Lower lobe of right lung (tissue), 2 donors: ENCODE data around the gene SLC38A11. TPM values are rescaled to one million over a fixed set of nuclear protein-coding genes. Genes with fewer than 3 reads are reported as not detected.

Experiments
- ATAC-seq, 2 donors: fragments of 200-7000 bp; cut with Tn5 transposase; one replicate each; pipeline ENCODE4 v1.9.1; 2020 to 2022; ENCODE audit warnings: mild to moderate bottlenecking in 2 of 2, moderate library complexity in 2 of 2
- DNase-seq: peaks from one replicate; pipeline ENCODE4 v3.0.0-alpha.2; 2020
- H3K27ac ChIP-seq: fragments of 200-600 bp; one replicate; pipeline ENCODE4 v1.8.0; 2022
- H3K27me3 ChIP-seq: fragments of 200-600 bp; one replicate; pipeline ENCODE4 v1.8.0; 2022; ENCODE audit warnings: low read depth
- H3K36me3 ChIP-seq: fragments of 200-600 bp; one replicate; pipeline ENCODE4 v1.8.0; 2022; ENCODE audit warnings: mild to moderate bottlenecking
- H3K4me1 ChIP-seq: fragments of 200-600 bp; one replicate; pipeline ENCODE4 v1.8.0; 2022
- H3K4me3 ChIP-seq: fragments of 200-600 bp; one replicate; pipeline ENCODE4 v1.8.0; 2022; ENCODE audit warnings: mild to moderate bottlenecking
- H3K9me3 ChIP-seq: fragments of 200-600 bp; one replicate; pipeline ENCODE4 v1.8.0; 2022
- CTCF ChIP-seq: fragments of 200-600 bp; IDR thresholded peaks from one replicate; pipeline ENCODE4 v1.8.0; 2022; ENCODE audit warnings: antibody characterized with exemption, mild to moderate bottlenecking
- intact Hi-C: fragments of 100-400 bp; cut with DNase I; formaldehyde crosslinking; loops from one replicate; pipeline ENCODE4 v1.11.0; 2022
- total RNA-seq: library from RNA; stranded (reverse); fragmentation: NEBNext Ultra II Directional; extraction: Animal tissue kit (Norgen Biotek cat#: 25700); gene quantifications from one replicate; pipeline ENCODE4 v1.2.1, GENCODE V29; 2021
- donor health status: DM: no; HTN: yes; CAD: no; lungs with severe emphysema.

Gene SLC38A11
- total RNA-seq, 1 donor from 2014 or later, result 0.44 TPM

GRCh38 chr2:164954186-164954585 lies 1.1 kb downstream of the SLC38A11 start:
- H3K27ac ChIP-seq, result no peak overlapping the region
- no peak for TF ChIP-seq CTCF
- H3K4me1 ChIP-seq, result no peaks in the 10 kb centered on the region
- no peaks in the 10 kb centered on the region for H3K36me3 ChIP-seq
- H3K9me3 ChIP-seq, result no peaks in the 10 kb centered on the region
- no peak overlapping the region for H3K4me3 ChIP-seq
- DNase-seq (no peak), ATAC-seq (no peak)
- intact Hi-C loops, result no loop called here
- H3K27me3 ChIP-seq, result peaks cover 11% of the 10 kb centered on the region

GRCh38 chr2:164953279-164953678 lies 2.0 kb downstream of the SLC38A11 start:
- intact Hi-C loops, result no loop called here
- no peaks in the 10 kb centered on the region for H3K4me1 ChIP-seq

GRCh38 chr2:164952057-164952702 lies 3.1 kb downstream of the SLC38A11 start:
- intact Hi-C loops, result no loop called here
- Histone ChIP-seq H3K27me3 (peaks cover 11% of the 10 kb centered on the region), H3K27ac (no peak overlapping the region), H3K36me3 (no peaks in the 10 kb centered on the region), H3K4me1 (no peaks in the 10 kb centered on the region), H3K4me3 (no peak overlapping the region), H3K9me3 (no peaks in the 10 kb centered on the region)
- ATAC-seq, result no peak
- DNase-seq, result no peak
- no peak for TF ChIP-seq CTCF

More at GRCh38 chr2:164953279-164953678, 2.0 kb downstream of the SLC38A11 start:
- Histone ChIP-seq H3K4me3 (no peak overlapping the region), H3K9me3 (no peaks in the 10 kb centered on the region), H3K27ac (no peak overlapping the region), H3K27me3 (peaks cover 11% of the 10 kb centered on the region), H3K36me3 (no peaks in the 10 kb centered on the region)
- DNase-seq (no peak), ATAC-seq (no peak)
- TF ChIP-seq CTCF, result no peak

- DNase-seq (no peak), ATAC-seq (no peak)
- TF ChIP-seq CTCF, result no peak
- H3K27me3 ChIP-seq, result no peaks in the 10 kb centered on the region
- H3K36me3 ChIP-seq, result no peaks in the 10 kb centered on the region
- no peak overlapping the region for H3K27ac ChIP-seq
- intact Hi-C loops, result no loop called here
- no peak overlapping the region for H3K4me3 ChIP-seq
- no peaks in the 10 kb centered on the region for H3K9me3 ChIP-seq
- no peaks in the 10 kb centered on the region for H3K4me1 ChIP-seq
Measured at GRCh38 chr2:164948540-164948939, 6.8 kb downstream of the SLC38A11 start.

- no peak for TF ChIP-seq CTCF
- intact Hi-C loops, result no loop called here
- H3K27me3 ChIP-seq, result no peaks in the 10 kb centered on the region
Measured at GRCh38 chr2:164947281-164947680, 8.0 kb downstream of the SLC38A11 start.

More at GRCh38 chr2:164947281-164947680, 8.0 kb downstream of the SLC38A11 start:
- no peaks in the 10 kb centered on the region for H3K36me3 ChIP-seq
- H3K4me3 ChIP-seq, result no peak overlapping the region
- no peaks in the 10 kb centered on the region for H3K4me1 ChIP-seq
- H3K9me3 ChIP-seq, result no peaks in the 10 kb centered on the region
- no peak overlapping the region for H3K27ac ChIP-seq
- no peak for DNase-seq
- ATAC-seq, result no peak
